ENCODE data around the gene BBS12. TPM values are rescaled to one million over a fixed set of nuclear protein-coding genes. Genes with fewer than 3 reads are reported as not detected.
A peak's percentile ranks its signal among the peaks of the same experiment; 100 is the strongest.

The BBS12 gene
- polyA plus RNA-seq, 1 of the 3 experiments (the other 2 are of a cell fraction): 1.5 TPM

- H3K4me3 ChIP-seq (ENCODE audit: low read depth in 2 of 2, low read length in 1 of 2): no peak overlapping the region
- no peak for TF ChIP-seq TCF12 (IDR thresholded peaks at IDR 0.05)
- no peak for TF ChIP-seq USF2 (IDR thresholded peaks at IDR 0.05; ENCODE audit: borderline replicate concordance, low read depth, low read length)
- no peak for TF ChIP-seq GATA2 (CRISPR knock-in tag; IDR thresholded peaks at IDR 0.05)
- no peak for TF ChIP-seq NFIC (IDR thresholded peaks at IDR 0.05; ENCODE audit: borderline replicate concordance)
- no peak for TF ChIP-seq SIN3A (IDR thresholded peaks at IDR 0.05; ENCODE audit: borderline replicate concordance, low read depth, low read length)
- no peak for TF ChIP-seq IRF3 (IDR thresholded peaks at IDR 0.05; ENCODE audit: low read depth, low read length)
- TF ChIP-seq YY1 (IDR thresholded peaks at IDR 0.05; ENCODE audit: low read depth): no peak
- TF ChIP-seq MEF2A (IDR thresholded peaks at IDR 0.05; ENCODE audit: borderline replicate concordance, low read depth): no peak
- TF ChIP-seq SMC3 (IDR thresholded peaks at IDR 0.05; ENCODE audit: low read depth, low read length): no peak
- no peak for TF ChIP-seq FOXJ3 (CRISPR knock-in tag; IDR thresholded peaks at IDR 0.05)
- no peak for TF ChIP-seq FOXM1 (IDR thresholded peaks at IDR 0.05; ENCODE audit: low read depth)
- no peak for TF ChIP-seq NRF1 (IDR thresholded peaks at IDR 0.05; ENCODE audit: low read depth, low read length)
- no peak for TF ChIP-seq RAD21 (IDR thresholded peaks at IDR 0.05; ENCODE audit: low read length)
- no peak for TF ChIP-seq RXRA (IDR thresholded peaks at IDR 0.05; ENCODE audit: borderline replicate concordance, low read depth)
- TF ChIP-seq TAF1 (IDR thresholded peaks at IDR 0.05; ENCODE audit: borderline replicate concordance, low read depth, low read length): no peak
- no peak for TF ChIP-seq PBX3 (IDR thresholded peaks at IDR 0.05)
- H4K20me1 ChIP-seq (ENCODE audit: insufficient read depth): no peaks in the 10 kb centered on the region
- ChIA-PET CTCF (interaction anchor here (0.8 to 10.1 kb wide), 6 partner anchors 9 to 175 kb away, joined by 3 to 126 read pairs (median 4); no protein-coding TSS in a partner anchor), POLR2A (no interaction called here)
- peaks cover 0 to 3% of the 10 kb centered on the region in 2 experiments; a peak in 2 of 4 replicates for H3K4me1 ChIP-seq (ENCODE audit: control insufficient read depth in 1 of 2, insufficient read depth in 2 of 2, low read depth in 1 of 2, low read length in 1 of 2)
- no peaks in the 10 kb centered on the region for H3K79me2 ChIP-seq (ENCODE audit: insufficient read depth)
- H2AFZ ChIP-seq (ENCODE audit: low read depth): 0 out of 2 replicates have a peak overlapping the region, but pooled peaks have one; percentile 30
- peaks cover 5% of the 10 kb centered on the region for H3F3A ChIP-seq (replicated peaks; ENCODE audit: insufficient read depth)
- no peaks in the 10 kb centered on the region for H3K9me2 ChIP-seq
- no peak overlapping the region for H3K27ac ChIP-seq (ENCODE audit: low read depth in 2 of 2, low read length in 1 of 2)
- no peak overlapping the region for H3K9ac ChIP-seq
- no peak overlapping the region for H3K4me2 ChIP-seq
- DNase-seq: no peak
- no peaks in the 10 kb centered on the region for H3K36me3 ChIP-seq (replicated peaks in 1 of 2; ENCODE audit: control insufficient read depth in 1 of 2, insufficient read depth in 2 of 2, low read length in 1 of 2)
- no peaks in the 10 kb centered on the region for H3K27me3 ChIP-seq (ENCODE audit: insufficient read depth)
- no peaks in the 10 kb centered on the region for H3K9me3 ChIP-seq
- WGBS (ENCODE audit: low lambda C conversion rate): 69% methylated on average over 4 of the region's 4 CpGs
Observed at GRCh38 chr4:122755675-122756074, 23.2 kb downstream of the BBS12 start.

GRCh38 chr4:122758033-122758432 is 25.5 kb downstream of the BBS12 start:
- no peak overlapping the region for H3K4me3 ChIP-seq (ENCODE audit: low read depth in 2 of 2, low read length in 1 of 2)
- H3K4me1 ChIP-seq (ENCODE audit: control insufficient read depth in 1 of 2, insufficient read depth in 2 of 2, low read depth in 1 of 2, low read length in 1 of 2): peaks cover 2 to 3% of the 10 kb centered on the region in 2 experiments; a peak in 3 of 4 replicates
- no peaks in the 10 kb centered on the region for H3K36me3 ChIP-seq (replicated peaks in 1 of 2; ENCODE audit: control insufficient read depth in 1 of 2, insufficient read depth in 2 of 2, low read length in 1 of 2)
- DNase-seq: peak; percentile 39
- WGBS (ENCODE audit: low lambda C conversion rate): 38% methylated on average over 2 of the region's 2 CpGs
- no peaks in the 10 kb centered on the region for H3K9me2 ChIP-seq
- H3K9ac ChIP-seq: no peak overlapping the region
- ChIA-PET CTCF (interaction anchor here (0.6 to 10.1 kb wide), 46 partner anchors 8 to 899 kb away, joined by 3 to 126 read pairs (median 6); partner anchors contain the start of genes BBS12 and NUDT6), POLR2A (no interaction called here)
- H3K4me2 ChIP-seq: peak overlapping the region; percentile 60
- H2AFZ ChIP-seq (ENCODE audit: low read depth): peak overlapping the region; percentile 53
- H3F3A ChIP-seq (replicated peaks; ENCODE audit: insufficient read depth): peaks cover 7% of the 10 kb centered on the region
- peak overlapping the region in 1 of 2 experiments; percentile 55; a peak in 3 of 4 replicates for H3K27ac ChIP-seq (ENCODE audit: low read depth in 2 of 2, low read length in 1 of 2)
- H3K9me3 ChIP-seq: no peaks in the 10 kb centered on the region
- H3K79me2 ChIP-seq (ENCODE audit: insufficient read depth): no peaks in the 10 kb centered on the region
- no peaks in the 10 kb centered on the region for H3K27me3 ChIP-seq (ENCODE audit: insufficient read depth)
- no peaks in the 10 kb centered on the region for H4K20me1 ChIP-seq (ENCODE audit: insufficient read depth)
- no peak for TF ChIP-seq USF1 (IDR thresholded peaks at IDR 0.05; ENCODE audit: borderline replicate concordance, low read depth)
- TF ChIP-seq FOXJ3 (CRISPR knock-in tag; IDR thresholded peaks at IDR 0.05): no peak
- no peak for TF ChIP-seq RCOR1 (IDR thresholded peaks at IDR 0.05; ENCODE audit: low read length)
- no peak for TF ChIP-seq POLR2AphosphoS5 (IDR thresholded peaks at IDR 0.05; ENCODE audit: low read depth, low read length)
- peak; percentile 53 for TF ChIP-seq SMC3 (IDR thresholded peaks at IDR 0.05; ENCODE audit: low read depth, low read length)
- no peak for TF ChIP-seq JUND (IDR thresholded peaks at IDR 0.05)
- TF ChIP-seq CTCF (IDR thresholded peaks at IDR 0.05): peak; percentile 80
